GM10847 (cell line): ENCODE measurements around the gene DOCK11.

Experiments used
- POLR2A ChIP-seq: IDR thresholded peaks from 2 replicates; pipeline ENCODE4 v1.6.1; 2011; ENCODE audit not compliant: insufficient read length; ENCODE audit errors: extremely low read depth

Gene DOCK11

DNA sequence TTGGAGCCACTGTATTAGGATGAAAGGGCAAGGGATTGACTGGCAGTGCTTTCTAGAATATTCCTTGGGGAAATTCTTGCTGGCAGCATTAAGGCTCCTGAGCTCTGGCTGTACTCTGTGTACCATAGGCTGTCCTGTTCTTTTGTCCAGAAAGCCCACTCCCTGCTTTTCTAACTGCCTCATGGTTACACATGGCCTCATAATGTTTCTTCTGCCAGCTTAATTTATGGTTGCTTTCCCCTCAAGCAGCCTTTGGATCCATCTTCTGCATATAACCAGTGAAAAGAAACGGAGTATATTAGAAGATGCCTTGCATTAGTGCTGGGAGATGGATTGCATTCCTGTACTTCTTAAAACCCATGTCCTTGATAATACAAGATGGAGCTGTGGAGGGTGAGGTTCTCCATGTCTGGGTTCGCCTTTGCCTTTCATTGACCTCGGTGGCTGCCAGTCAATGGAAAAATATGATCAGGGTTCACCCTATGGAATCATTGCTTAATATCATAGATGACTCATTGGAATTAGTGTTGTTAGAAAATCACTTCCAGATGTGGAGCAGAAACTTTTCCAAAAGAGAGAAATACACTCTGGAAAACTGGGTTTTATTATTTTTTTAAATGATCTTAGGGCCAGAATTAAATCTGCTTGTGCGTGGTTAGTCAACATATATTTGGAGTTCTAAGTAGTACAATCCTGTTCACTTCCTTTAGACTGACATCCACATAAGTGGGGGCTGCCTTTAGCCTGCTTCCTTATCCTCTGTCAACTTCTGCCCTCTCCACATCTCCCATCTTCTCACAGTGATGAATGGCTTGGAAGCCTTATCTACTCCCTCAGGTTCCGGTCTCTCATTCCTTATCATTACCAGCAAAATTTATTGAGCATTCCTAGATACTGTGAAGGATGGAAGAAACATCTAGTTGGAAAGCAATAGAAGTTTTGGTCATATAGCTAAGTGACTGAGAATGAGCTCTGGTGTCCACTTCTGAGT lies 24.9 kb downstream of the DOCK11 start:
- TF ChIP-seq POLR2A = no peak

DNA sequence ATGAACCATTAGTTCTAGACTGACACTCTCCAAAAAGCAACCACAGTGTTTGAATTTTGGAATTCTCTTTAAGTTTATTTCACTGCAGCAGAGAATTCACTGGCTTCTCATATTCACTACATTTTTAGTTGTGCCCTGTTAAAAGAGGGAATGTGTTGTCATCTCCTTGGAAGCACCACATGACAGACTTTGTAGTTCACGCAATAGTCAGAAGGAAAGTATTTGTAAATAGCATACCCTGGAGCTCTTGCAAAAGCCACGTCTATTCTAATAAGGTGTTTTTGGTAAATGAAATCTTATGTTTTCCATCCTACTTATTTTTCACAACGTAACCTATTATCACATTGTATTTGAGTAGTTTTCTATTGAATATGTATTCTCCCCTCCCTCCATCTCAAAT lies 25.8 kb downstream of the DOCK11 start:
- no peak for TF ChIP-seq POLR2A

DNA sequence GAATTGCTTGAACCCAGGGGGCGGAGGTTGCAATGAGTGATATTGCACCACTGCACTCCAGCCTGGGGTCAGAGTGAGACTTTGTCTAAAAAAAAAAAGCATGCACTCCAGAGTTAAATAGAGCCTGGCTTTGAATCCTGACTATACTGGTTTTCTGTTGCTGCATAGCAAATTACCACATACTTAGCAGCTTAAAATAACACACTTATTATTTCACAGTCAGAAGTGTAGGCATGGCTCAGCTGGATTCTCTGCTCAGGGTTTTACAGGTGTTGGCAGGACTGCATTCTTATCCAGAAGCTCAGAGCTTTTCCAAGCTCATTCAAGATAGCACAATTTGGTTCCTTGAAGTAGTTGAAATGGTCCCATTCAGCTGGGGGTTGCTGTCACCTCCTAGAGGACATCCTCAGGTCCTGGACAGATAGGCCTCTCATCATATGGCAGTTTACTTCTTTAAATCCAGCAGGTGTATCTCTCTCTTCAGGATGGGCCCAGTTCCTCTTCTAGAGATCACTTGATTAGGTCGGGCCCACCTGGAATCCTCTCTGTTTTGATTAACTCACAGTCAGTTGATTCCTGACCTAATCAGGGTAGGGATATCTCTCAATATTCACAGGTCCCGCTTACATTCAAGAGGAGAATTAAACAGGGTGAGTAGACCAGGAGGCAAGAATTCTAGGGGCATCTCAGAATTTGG lies 26.8 kb downstream of the DOCK11 start:
- no peak for TF ChIP-seq POLR2A

DNA sequence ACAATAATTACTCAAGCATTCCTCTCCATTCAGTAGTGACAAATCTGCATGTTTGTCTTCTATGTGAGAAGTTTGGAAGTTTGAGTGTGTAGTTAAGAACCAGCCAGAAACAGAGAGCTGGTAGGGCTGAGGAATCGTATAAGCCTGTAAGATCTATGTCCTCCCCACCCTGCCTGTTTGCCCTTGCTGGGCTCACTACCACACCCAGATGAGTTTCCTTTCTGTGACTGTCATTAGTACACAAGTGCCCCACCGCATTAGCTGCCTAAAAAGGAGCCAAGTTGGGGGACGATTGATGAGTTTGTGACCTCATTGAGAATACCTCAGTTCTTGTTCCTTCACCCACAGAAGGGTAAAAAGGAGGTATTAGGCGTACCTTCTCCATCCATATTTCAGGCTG lies 28.3 kb downstream of the DOCK11 start:
- TF ChIP-seq POLR2A = no peak

DNA sequence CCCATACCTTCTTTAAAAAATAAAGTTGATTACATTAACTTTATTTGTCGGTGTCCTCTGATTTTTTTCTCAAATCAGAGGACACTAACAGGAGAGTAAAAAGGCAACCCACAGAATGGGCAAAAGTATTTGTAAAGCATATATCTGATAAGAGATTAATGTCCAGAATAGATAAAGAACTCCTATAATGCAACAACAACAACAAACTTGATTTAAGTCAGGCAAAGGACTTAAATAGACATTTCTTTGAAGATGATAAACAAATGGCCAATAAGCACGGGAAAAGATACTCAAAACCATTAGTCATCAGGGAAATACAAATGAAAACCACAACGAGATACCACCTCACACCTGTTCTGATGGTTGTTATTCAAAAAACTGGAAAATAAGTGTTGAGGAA lies 28.7 kb downstream of the DOCK11 start:
- no peak for TF ChIP-seq POLR2A

DNA sequence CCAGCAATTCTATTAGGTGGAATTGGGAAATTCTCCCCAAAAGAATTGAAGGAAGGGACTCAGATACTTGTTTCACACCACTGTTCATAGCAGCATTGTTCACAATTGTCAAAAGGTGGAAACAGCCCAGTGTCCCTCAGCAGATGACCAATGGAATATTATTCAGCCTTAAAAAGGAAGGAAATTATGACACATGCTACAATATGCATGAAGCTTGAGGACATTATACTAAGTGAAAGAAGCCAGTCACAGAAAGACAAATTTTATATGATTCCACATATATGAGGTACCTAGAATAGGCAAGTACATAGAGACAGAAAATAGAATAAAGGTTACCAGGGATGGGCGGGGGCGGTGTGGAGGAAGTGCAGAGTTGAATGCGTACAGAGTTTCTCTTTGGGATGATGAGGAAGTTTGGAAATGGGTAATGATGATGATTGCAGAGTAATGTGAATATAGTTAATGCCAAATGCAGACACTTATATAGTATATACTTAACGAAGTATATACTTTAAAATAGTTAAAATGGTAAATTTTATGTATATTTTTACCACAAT lies 29.6 kb downstream of the DOCK11 start:
- no peak for TF ChIP-seq POLR2A

DNA sequence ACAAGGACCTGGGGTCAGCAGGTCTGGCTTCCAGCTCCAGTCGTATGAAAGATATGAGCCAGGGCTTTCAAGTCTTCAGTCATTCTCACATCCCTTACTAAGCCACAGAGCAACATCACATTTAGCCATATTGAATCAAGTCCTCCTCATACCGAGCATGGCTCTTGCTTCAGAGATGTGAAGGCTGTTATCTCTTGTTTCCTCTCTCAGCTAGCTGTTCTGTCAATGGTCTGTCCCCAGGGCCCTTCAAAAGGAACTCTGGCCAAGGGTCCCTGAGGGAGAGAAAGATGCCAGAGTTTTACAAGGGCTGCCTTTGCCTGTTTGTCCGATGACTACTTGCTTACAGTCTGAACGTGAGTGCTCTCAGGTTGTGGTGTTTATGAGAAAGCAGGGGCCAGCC lies 30.5 kb downstream of the DOCK11 start:
- no peak for TF ChIP-seq POLR2A

DNA sequence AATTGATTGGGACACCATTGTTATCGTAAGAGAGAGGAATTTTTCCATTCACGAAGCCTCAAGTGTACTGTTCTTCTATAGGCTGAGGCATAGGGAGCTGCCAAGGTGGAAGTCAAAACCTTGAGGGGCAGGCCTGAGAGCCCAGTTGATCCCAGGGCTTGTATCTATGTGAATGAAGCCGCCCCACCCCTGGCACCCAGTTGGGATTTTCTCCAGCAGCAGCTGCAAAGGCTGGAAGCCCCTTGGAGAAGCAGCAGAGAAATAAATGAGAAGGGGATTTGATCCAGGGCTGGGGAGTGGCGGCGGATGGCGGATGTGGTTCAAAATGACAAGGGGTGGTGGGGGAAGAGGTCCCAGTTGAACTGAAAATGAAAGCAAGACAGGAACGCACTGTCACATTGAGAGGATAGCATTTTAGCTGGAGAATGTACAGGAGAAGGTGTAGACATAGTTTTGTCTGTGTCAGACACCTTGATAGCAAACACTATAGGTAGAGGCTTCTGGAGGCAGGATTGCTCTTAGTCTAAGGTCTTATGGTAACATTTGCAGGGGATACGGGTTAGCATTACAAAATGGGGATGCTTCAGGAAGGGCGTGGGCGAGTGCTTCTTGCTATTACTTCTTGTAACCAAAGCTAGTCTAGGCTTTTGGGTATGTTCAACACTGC lies 32.6 kb downstream of the DOCK11 start:
- TF ChIP-seq POLR2A = no peak

DNA sequence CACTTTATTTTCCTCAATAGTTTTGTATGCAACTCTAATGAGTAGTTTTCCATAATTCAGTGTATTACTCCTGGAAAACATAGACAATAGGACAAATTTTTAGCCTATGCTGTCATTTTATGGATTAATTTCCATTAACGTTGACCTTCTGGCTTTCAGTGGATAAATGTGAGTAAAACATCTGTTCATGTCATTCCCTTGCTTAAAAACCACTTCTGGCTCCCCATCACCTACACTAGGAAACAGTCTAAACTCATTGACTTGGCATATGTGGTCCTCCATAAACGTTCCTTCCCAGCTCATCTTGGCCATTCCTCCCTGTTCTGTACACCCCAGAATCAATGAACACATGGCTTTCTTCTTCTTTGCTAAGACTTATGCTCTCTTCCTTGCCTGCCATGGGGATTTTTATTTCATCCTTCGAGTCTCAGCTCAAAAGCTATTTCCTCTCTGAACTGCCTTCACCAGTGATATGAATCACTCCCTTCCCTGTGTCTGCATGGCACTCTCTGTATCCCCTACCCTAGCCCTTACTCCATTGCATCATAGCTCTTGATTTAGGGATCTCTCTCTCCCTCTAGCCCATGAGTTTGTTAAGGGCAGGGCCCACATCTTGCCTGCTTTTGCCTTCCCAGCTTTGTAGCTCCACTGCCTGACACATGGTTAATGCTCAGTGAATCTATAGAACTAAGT lies 34.8 kb downstream of the DOCK11 start:
- no peak for TF ChIP-seq POLR2A

DNA sequence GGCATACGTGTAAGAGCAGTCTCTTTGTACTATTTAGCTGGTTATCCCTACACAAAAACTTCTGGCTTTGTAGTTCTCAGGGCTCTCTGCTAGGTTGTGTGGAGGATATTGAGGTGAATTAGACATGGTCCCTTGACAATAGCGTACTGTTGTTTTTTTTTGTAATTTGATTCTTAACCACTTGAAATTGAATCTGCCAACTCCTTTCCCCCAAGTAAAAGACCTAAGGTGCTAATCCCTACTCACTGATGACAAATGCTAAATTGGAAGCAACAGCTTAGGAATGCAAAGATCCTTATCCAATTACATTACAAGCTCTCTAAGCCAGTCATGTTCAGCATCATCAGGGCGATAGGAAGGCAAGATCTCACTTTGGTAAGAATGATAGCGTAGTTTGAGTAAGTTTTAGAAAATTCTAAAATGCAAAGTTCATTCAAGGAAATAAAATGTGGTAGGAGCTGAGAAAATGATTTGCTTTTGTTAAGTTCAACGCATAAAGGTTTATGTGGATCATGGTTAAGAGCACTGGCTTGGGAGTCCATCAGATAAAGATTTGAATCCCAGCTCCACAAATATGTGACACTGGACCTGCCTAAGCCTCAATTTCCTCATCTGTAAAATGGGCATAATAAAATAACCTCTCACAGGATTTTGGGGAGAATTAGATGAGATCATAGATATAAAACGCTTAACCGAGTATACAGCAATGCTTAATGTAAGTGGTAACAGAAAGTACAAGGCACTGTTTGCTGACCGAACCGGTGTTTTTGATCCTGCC lies 39.3 kb downstream of the DOCK11 start:
- no peak for TF ChIP-seq POLR2A

DNA sequence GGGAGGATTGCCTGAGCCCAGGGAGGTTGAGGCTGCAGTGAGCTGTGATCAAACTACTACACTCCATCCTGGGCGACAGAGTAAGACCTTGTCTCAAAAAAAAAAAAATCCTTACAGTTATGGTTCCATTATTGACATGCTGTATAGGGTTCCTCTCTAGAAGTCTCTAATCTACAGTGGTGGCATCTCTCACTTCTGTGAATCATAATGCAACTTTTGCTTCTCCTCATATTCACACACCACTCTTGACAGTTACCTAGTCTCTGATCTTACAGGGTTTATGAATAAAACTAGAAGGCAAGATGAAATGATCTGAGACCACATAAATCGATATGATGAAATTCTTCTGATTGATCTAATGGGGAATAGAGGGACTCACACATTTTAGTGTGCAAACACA lies 40.6 kb downstream of the DOCK11 start:
- TF ChIP-seq POLR2A = no peak

DNA sequence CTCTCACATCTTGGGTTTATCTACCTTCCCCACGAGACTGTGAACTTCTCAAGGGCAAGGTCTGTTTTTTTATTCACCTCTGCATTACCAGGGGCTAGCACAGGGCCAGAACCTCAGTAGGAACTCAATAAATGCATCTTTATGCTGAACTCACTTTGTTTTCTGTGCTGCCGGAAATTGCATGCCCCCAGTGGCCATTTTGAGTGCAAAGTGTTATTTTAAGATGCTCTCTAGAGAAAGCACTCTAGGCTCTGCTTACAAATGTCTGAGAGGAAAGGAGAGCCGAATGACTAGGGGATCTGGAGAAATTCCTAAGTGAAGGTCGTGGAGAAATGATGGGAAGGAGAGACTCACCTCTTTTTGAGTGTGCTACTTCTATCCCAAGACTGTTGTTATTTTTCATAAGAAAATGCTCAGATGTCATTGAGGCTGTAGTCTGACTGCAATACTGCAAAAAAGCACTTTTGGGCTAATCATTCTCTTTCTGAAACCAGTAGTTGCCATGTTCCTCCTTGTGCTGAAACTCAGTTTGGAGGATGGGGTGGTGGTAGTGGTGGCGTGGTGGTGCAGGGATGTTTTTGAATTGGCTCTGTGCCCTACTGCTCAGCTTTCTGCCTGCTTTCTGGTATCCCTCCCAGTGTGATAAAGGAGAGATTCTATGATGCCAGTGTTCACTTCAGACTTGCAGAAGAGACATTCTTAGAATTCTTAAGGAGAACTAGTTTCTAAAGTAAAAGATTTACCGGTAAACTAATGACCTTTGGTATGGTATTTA lies 41.3 kb downstream of the DOCK11 start:
- no peak for TF ChIP-seq POLR2A

DNA sequence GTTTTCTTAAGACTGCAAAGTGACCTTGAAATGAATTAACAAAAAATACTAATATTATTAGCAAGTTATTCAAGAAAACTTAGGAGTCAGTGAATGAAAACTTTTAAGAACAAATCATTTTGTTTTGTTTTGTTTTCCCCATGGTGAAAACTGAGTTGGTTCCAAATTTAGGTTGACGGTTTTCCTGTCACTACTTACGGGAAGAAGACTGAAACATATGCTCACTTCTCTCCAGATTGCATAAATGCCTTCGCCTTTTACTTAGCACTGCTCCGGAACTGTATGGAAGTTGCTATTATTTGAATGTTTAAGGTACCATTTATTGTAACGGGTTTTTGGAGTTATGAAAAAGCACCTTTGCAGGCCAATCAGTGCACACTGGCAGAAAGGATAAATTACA lies 42.8 kb downstream of the DOCK11 start:
- TF ChIP-seq POLR2A = no peak
